Measurements from ENCODE around the gene DOK7. TPM values are rescaled to one million over a fixed set of nuclear protein-coding genes. Genes with fewer than 3 reads are reported as not detected.
"Not testable (repeated sequence)": the region's sequence is repeated elsewhere in the genome, so short reads cannot be mapped to it uniquely, and the experiment has no call there.

Gene DOK7
- polyA plus RNA-seq, 1 experiment, result not detected

DNA sequence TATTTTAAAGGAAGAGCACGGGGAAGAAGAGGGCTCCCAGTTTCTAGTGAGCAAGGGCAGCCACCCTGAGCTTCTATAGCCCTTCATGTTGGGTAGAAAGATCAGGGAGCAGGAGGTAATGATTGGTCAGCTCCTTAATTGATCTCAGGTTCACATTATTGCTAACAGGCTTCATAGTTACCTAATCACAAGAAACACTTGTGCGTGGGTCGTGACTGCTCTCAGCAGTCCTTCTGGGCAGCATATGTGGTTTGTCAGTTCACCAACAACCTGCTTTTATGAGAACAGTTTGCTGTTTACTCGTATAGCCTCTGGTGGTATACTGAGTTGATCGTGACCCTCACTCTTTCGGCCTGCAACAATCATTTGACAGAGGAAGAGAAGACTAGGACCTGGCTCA is 4.7 kb upstream of the DOK7 start:
- POLR2A ChIA-PET, result no interaction called here
- no peak for DNase-seq (ENCODE audit: low read depth, low spot score)
- CTCF ChIA-PET, result interaction anchor here (1.3 kb wide), 1 partner anchor 22 kb away, joined by 3 read pairs; no protein-coding TSS in a partner anchor
- Histone ChIP-seq H3K4me3 (ENCODE audit: low read depth, low read length) (no peak overlapping the region), H3K9me3 (ENCODE audit: control insufficient read depth, insufficient read depth, low read length) (peaks cover 20% of the 10 kb centered on the region), H3K27ac (ENCODE audit: low read depth, low read length) (no peak overlapping the region), H3K27me3 (ENCODE audit: control insufficient read depth, insufficient read depth, low read length) (peaks cover 27% of the 10 kb centered on the region)
- TF ChIP-seq, protein P1, sequence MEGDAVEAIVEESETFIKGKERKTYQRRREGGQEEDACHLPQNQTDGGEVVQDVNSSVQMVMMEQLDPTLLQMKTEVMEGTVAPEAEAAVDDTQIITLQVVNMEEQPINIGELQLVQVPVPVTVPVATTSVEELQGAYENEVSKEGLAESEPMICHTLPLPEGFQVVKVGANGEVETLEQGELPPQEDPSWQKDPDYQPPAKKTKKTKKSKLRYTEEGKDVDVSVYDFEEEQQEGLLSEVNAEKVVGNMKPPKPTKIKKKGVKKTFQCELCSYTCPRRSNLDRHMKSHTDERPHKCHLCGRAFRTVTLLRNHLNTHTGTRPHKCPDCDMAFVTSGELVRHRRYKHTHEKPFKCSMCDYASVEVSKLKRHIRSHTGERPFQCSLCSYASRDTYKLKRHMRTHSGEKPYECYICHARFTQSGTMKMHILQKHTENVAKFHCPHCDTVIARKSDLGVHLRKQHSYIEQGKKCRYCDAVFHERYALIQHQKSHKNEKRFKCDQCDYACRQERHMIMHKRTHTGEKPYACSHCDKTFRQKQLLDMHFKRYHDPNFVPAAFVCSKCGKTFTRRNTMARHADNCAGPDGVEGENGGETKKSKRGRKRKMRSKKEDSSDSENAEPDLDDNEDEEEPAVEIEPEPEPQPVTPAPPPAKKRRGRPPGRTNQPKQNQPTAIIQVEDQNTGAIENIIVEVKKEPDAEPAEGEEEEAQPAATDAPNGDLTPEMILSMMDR (IDR thresholded peaks at IDR 0.05; ENCODE audit: low read depth, low read length), result no peak

DNA sequence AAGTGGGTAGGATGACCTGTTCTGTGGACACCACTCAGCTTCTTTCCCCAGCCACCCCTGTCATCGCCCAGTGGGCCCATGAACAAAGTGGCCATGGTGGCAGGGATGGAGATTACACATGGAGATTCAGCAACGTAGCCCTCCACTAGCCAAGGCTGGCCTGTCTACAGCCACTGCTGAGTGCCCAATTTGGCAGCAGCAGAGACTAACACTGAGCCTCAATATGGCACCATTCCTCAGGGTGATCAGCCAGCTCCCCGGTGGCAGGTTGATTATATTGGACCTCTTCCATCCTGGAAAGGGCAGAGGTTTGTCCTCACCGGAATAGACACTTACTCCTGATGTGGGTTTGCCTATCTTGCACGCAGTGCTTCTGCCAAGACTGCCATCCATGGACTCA is 4.0 kb upstream of the DOK7 start:
- H3K27ac ChIP-seq (ENCODE audit: low read depth, low read length); POLR2A ChIA-PET; H3K4me3 ChIP-seq (ENCODE audit: low read depth, low read length); DNase-seq (ENCODE audit: low read depth, low spot score): not testable (repeated sequence)
- H3K9me3 ChIP-seq (ENCODE audit: control insufficient read depth, insufficient read depth, low read length), result peaks cover 17% of the 10 kb centered on the region
- H3K27me3 ChIP-seq (ENCODE audit: control insufficient read depth, insufficient read depth, low read length), result peaks cover 34% of the 10 kb centered on the region
- CTCF ChIA-PET, result interaction anchor here (1.3 kb wide), 1 partner anchor 22 kb away, joined by 3 read pairs; no protein-coding TSS in a partner anchor

DNA sequence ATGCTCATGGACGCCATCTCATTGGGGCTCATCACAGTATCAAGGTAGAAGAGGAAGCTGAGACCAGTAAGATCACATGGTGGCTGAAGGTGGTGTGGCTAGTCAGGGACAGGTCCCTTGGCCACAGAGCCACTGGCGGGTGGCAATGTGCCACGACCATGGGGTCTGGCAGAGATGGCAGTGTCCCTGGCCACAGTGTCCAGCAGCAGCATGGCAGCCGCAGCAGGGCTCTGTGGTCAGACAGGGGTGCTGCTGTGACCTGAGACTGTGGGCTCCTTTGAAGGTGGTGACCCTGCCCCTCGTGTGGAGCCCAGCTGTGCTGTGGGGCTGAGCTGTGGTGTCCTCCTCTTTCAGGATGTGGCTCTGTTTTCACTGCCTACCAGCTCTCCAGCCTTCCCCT is 2.2 kb upstream of the DOK7 start:
- no peak overlapping the region for H3K4me3 ChIP-seq (ENCODE audit: low read depth, low read length)
- H3K27ac ChIP-seq (ENCODE audit: low read depth, low read length), result no peak overlapping the region
- TF ChIP-seq, protein P1 (IDR thresholded peaks at IDR 0.05; ENCODE audit: low read depth, low read length), result no peak
- peaks cover 4% of the 10 kb centered on the region; the same call in 1 of the 2 replicates for H3K9me3 ChIP-seq (ENCODE audit: control insufficient read depth, insufficient read depth, low read length)
- peaks cover 46% of the 10 kb centered on the region for H3K27me3 ChIP-seq (ENCODE audit: control insufficient read depth, insufficient read depth, low read length)
- ChIA-PET POLR2A (interaction anchor here (0.6 kb wide), 1 partner anchor 246 kb away, joined by 4 read pairs; no protein-coding TSS in a partner anchor), CTCF (interaction anchor here (1.2 kb wide), 1 partner anchor 20 kb away, joined by 3 read pairs; no protein-coding TSS in a partner anchor)
- DNase-seq (ENCODE audit: low read depth, low spot score), result no peak

DNA sequence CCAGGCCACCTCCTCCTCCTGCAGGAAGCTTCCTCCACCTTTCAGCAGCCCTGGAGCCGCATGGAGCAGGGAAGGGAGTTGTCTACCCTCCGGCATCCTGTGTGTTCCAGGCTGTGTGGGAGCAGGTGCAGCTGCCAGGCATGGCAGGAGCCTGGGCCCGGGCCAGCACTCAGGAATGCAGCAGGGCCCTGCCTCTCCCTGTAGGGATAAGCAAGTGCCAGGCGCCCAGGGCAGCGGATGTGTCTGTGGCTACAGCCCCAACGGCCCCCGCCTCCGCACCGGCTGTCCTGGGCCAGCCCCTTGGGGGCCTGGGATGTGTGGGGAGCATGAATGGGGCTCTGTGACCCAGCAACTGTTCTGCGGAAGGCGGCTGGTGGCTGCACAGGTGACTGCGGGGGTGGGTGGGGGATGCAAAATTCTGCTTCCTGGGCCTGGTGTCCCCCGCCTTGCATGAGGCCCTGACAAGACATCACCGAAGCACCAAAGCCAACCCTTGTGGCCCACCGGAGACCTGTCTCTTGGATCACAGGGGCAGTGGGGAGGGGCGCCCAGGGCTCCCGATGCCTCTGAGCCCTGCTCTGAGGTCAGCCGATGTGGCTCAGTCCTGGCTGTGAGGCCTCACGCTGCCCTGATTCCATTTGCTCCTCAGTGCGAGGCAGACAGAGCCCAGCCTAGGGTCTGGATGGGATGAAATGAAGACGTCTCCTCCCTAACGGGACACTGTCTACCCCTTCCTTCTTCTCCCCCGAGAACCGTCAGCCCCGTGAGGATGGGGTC is 1.4 kb upstream of the DOK7 start:
- no peak for DNase-seq (ENCODE audit: low read depth, low spot score)

DNA sequence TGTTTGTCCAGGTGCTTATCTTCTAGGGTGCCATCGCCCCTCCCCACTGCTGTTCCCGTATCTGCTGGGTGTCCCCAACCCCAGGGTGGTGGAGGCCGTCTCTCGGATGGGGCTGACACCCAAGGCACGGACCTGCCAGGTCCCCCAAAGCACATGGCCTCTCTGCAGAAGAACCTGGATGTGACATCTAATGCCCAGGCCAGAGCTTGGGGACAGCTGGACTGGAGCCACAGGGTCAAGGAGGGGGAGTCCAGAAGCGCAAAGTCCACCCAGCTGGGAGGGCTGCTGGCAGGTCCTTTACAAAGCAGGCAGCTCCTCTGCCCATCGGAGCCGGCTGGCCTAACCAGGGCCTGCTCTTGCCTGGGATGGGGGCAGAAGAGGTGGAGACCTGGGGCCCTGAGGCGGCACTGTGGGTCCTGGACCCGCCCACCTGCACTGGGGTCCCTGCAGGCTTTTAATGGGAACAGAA is 751 bp upstream of the DOK7 start:
- ChIA-PET POLR2A (interaction anchor here (0.8 kb wide), 1 partner anchor 10 kb away, joined by 3 read pairs; no protein-coding TSS in a partner anchor), CTCF (no interaction called here)
- H3K27ac ChIP-seq (ENCODE audit: low read depth, low read length), result no peak overlapping the region
- peaks cover 46% of the 10 kb centered on the region for H3K27me3 ChIP-seq (ENCODE audit: control insufficient read depth, insufficient read depth, low read length)
- H3K4me3 ChIP-seq (ENCODE audit: low read depth, low read length), result no peak overlapping the region
- no peak for DNase-seq (ENCODE audit: low read depth, low spot score)
- H3K9me3 ChIP-seq (ENCODE audit: control insufficient read depth, insufficient read depth, low read length), result no peaks in the 10 kb centered on the region; the same call in 1 of the 2 replicates
- TF ChIP-seq, protein P1 (IDR thresholded peaks at IDR 0.05; ENCODE audit: low read depth, low read length), result no peak

More for the DNA sequence above, 1.4 kb upstream of the DOK7 start:
- H3K9me3 ChIP-seq (ENCODE audit: control insufficient read depth, insufficient read depth, low read length), result no peaks in the 10 kb centered on the region; the same call in 1 of the 2 replicates
- H3K27ac ChIP-seq (ENCODE audit: low read depth, low read length), result no peak overlapping the region
- TF ChIP-seq, protein P1 (IDR thresholded peaks at IDR 0.05; ENCODE audit: low read depth, low read length), result no peak
- peaks cover 46% of the 10 kb centered on the region for H3K27me3 ChIP-seq (ENCODE audit: control insufficient read depth, insufficient read depth, low read length)
- POLR2A ChIA-PET, result interaction anchor here (0.8 kb wide), 1 partner anchor 9 kb away, joined by 3 read pairs; no protein-coding TSS in a partner anchor
- H3K4me3 ChIP-seq (ENCODE audit: low read depth, low read length), result no peak overlapping the region
- CTCF ChIA-PET, result interaction anchor here (1.2 kb wide), 1 partner anchor 19 kb away, joined by 3 read pairs; no protein-coding TSS in a partner anchor
